Fibroblast of lung (primary cell): ENCODE results near the gene LMAN1L. TPM values are rescaled to one million over a fixed set of nuclear protein-coding genes. Genes with fewer than 3 reads are reported as not detected.

Source experiments
- DNase-seq, 2 donors: peaks; one replicate each; pipeline versions ENCODE4 v3.0.0 to v3.0.0-alpha.2; 2010; ENCODE audit warnings: low read depth in 2 of 2
- H2AFZ ChIP-seq: 2 replicates; pipeline ENCODE4 v1.5.1; 2012; ENCODE audit warnings: low read length, control low read depth, inconsistent platforms
- H3K27ac ChIP-seq: 2 replicates; pipeline ENCODE4 v1.5.1; 2011; ENCODE audit warnings: low read length, control low read depth; ENCODE audit not compliant: insufficient read depth
- H3K27me3 ChIP-seq: 2 replicates; pipeline ENCODE4 v1.5.1; 2011; ENCODE audit warnings: mild to moderate bottlenecking, low read length; ENCODE audit not compliant: control insufficient read depth, insufficient read depth
- H3K36me3 ChIP-seq: 2 replicates; pipeline ENCODE4 v1.5.1; 2011; ENCODE audit warnings: low read length; ENCODE audit not compliant: control insufficient read depth, insufficient read depth
- H3K4me1 ChIP-seq: 2 replicates; pipeline ENCODE4 v1.5.1; 2011; ENCODE audit warnings: low read length; ENCODE audit not compliant: control insufficient read depth, insufficient read depth; ENCODE audit errors: extremely low read depth
- H3K4me2 ChIP-seq: 2 replicates; pipeline ENCODE4 v1.5.1; 2011; ENCODE audit warnings: low read length, control low read depth; ENCODE audit not compliant: insufficient read depth; ENCODE audit errors: extremely low read depth
- H3K4me3 ChIP-seq, 4 experiments: fragments of 200-600 bp in 1 of 4; sonication (generic) in 1 of 4; replicated peaks in 1 of 4; 2 replicates each; pipeline ENCODE4 v1.5.1; 2011 to 2016; ENCODE audit warnings: low read length in 4 of 4, low read depth in 3 of 4, mild to moderate bottlenecking in 3 of 4, control low read depth in 2 of 4, inconsistent platforms in 1 of 4, mixed read lengths in 1 of 4; ENCODE audit not compliant: insufficient read depth in 1 of 4; ENCODE audit errors: control extremely low read depth in 1 of 4
- H3K79me2 ChIP-seq: 2 replicates; pipeline ENCODE4 v1.5.1; 2012; ENCODE audit warnings: mild to moderate bottlenecking, low read length, inconsistent platforms; ENCODE audit not compliant: control insufficient read depth, insufficient read depth
- H3K9ac ChIP-seq: 2 replicates; pipeline ENCODE4 v1.5.1; 2011; ENCODE audit warnings: mild to moderate bottlenecking, low read length, control low read depth; ENCODE audit not compliant: insufficient read depth
- H3K9me3 ChIP-seq: 2 replicates; pipeline ENCODE4 v1.5.1; 2012; ENCODE audit warnings: low read depth, low read length; ENCODE audit not compliant: control insufficient read depth, insufficient read depth
- H4K20me1 ChIP-seq: 2 replicates; pipeline ENCODE4 v1.5.1; 2011; ENCODE audit warnings: low read length; ENCODE audit not compliant: control insufficient read depth, insufficient read depth; ENCODE audit errors: extremely low read depth
- EZH2 ChIP-seq: IDR thresholded peaks from 2 replicates; pipeline ENCODE4 v1.5.1; 2012; ENCODE audit warnings: low read length, control low read depth, mild to moderate bottlenecking; ENCODE audit errors: missing control alignments
- polyA plus RNA-seq, 2 donors: library from polyadenylated mRNA; depleted of rRNA in 1 of 2; stranded (reverse) in 1 of 2; unstranded in 1 of 2; fragments of >200 nt; gene quantifications; 2 replicates each; pipeline ENCODE4 v1.2.1, GENCODE V29; 2011 to 2012; ENCODE audit warnings: missing spikeins in 1 of 2
- total RNA-seq: library from RNA; depleted of rRNA; stranded (reverse); fragments of >200 nt; gene quantifications from 2 replicates; pipeline ENCODE4 v1.2.1, GENCODE V29; 2014
- TF ChIP-seq, protein P1 (sequence below), 2 donors: IDR thresholded peaks in 1 of 2; conservative IDR thresholded peaks in 1 of 2; 1 replicate in 1 of 2; 2 replicates in 1 of 2; pipeline ENCODE4 v1.5.1; 2011 to 2012; ENCODE audit warnings: low read length in 2 of 2, control low read depth in 1 of 2, inconsistent platforms in 1 of 2, low read depth in 1 of 2, mild to moderate bottlenecking in 1 of 2

The LMAN1L gene
- total and polyA plus RNA-seq, 2 donors (not counting 1 experiment from before 2014, with no cell fraction given), result not detected

DNA sequence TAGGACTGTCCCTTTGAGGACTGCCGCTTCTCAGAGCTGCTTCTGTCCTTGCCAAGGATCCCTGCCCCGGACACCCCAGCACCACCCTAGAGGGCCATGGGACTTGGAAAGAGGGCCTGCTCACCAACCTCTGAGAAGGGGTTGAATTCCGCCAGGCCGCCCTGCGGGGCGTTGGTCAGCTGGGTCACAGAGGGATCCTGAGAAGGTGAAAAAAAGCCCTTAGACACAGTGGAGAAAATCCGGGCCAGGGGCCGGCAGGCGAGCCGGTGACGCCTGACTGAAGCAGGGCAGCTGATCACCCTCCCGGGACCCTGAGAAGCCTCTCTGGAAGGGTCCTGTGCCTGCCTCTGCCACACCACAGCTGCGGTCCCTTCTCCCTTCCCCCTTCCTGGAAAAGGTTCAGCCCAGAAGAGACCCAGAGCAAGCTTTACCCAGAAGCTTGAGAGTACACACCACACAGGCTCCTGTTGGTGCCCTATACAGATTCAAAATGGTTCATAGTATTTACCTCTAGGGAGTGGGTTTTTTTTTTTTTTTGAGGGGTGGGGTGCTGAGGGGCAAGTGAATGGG lies 41.9 kb downstream of the LMAN1L start:
- Histone ChIP-seq H3K9ac (no peak overlapping the region), H4K20me1 (no peaks in the 10 kb centered on the region), H3K4me3 (no peak overlapping the region), H3K79me2 (no peaks in the 10 kb centered on the region), H3K9me3 (no peaks in the 10 kb centered on the region), H2AFZ (no peak overlapping the region), H3K27me3 (no peaks in the 10 kb centered on the region), H3K4me2 (no peak overlapping the region), H3K36me3 (peaks cover 10% of the 10 kb centered on the region), H3K27ac (no peak overlapping the region), H3K4me1 (no peaks in the 10 kb centered on the region)
- no peak for DNase-seq
- TF ChIP-seq EZH2, result no peak
- TF ChIP-seq, protein P1, sequence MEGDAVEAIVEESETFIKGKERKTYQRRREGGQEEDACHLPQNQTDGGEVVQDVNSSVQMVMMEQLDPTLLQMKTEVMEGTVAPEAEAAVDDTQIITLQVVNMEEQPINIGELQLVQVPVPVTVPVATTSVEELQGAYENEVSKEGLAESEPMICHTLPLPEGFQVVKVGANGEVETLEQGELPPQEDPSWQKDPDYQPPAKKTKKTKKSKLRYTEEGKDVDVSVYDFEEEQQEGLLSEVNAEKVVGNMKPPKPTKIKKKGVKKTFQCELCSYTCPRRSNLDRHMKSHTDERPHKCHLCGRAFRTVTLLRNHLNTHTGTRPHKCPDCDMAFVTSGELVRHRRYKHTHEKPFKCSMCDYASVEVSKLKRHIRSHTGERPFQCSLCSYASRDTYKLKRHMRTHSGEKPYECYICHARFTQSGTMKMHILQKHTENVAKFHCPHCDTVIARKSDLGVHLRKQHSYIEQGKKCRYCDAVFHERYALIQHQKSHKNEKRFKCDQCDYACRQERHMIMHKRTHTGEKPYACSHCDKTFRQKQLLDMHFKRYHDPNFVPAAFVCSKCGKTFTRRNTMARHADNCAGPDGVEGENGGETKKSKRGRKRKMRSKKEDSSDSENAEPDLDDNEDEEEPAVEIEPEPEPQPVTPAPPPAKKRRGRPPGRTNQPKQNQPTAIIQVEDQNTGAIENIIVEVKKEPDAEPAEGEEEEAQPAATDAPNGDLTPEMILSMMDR (conservative IDR thresholded peaks at IDR 0.05 in 1 of 2, IDR thresholded peaks at IDR 0.05 in 1 of 2; ENCODE audit: low read depth in 1 of 2, low read length in 2 of 2), result no peak

DNA sequence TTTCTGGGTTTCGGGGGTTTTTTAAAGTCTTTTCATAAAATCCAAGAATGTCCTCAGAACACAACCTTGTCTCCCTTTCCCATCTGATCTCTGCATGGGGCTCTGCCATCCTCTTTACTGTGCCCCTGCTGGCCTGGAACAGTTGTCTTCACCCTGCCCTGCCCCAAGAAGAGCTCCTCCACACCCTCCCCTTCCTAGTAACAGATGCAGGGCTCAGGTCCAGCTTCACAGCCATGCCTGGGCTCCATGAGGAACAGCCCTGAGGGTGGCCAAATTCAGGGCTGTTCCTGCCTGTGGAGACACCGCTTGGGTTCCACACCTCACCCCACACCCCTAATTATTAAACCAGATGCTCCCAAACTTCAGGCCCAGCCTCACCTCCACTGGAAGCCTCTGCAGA lies 43.2 kb downstream of the LMAN1L start:
- Histone ChIP-seq H3K4me2 (no peak overlapping the region), H2AFZ (no peak overlapping the region), H3K27me3 (no peaks in the 10 kb centered on the region), H3K4me1 (no peaks in the 10 kb centered on the region), H3K79me2 (no peaks in the 10 kb centered on the region), H3K36me3 (peaks cover 8% of the 10 kb centered on the region), H3K4me3 (no peak overlapping the region), H3K27ac (no peak overlapping the region), H3K9me3 (no peaks in the 10 kb centered on the region), H4K20me1 (no peaks in the 10 kb centered on the region), H3K9ac (no peak overlapping the region)
- no peak for DNase-seq
- TF ChIP-seq, protein P1 (conservative IDR thresholded peaks at IDR 0.05 in 1 of 2, IDR thresholded peaks at IDR 0.05 in 1 of 2; ENCODE audit: low read depth in 1 of 2, low read length in 2 of 2), result no peak
- TF ChIP-seq EZH2, result no peak

DNA sequence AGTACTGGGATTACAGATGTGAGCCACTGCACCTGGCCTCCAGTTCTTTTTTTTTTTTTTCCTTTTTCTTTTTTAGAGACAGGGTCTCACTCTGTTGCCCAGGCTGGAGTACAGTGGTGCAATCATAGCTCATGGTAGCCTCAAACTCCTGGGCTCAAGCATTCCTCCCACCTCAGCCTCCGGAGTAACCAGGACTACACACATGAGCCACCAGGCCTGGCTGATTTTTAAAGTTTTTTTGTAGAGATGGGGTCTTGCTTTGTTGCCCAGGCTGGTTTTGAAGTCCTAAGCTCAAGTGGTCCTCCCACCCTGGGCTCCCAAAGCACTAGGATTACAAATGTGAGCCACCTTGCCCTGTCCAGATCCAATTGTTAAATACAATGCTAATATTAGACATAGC lies 43.9 kb downstream of the LMAN1L start:
- Histone ChIP-seq H3K4me1 (no peaks in the 10 kb centered on the region), H3K4me3 (no peak overlapping the region), H3K27ac (no peak overlapping the region), H4K20me1 (no peaks in the 10 kb centered on the region), H3K79me2 (no peaks in the 10 kb centered on the region), H3K9ac (no peak overlapping the region), H2AFZ (no peak overlapping the region), H3K4me2 (no peak overlapping the region), H3K36me3 (peaks cover 8% of the 10 kb centered on the region), H3K27me3 (no peaks in the 10 kb centered on the region), H3K9me3 (no peaks in the 10 kb centered on the region)
- no peak for DNase-seq
- TF ChIP-seq, protein P1 (conservative IDR thresholded peaks at IDR 0.05 in 1 of 2, IDR thresholded peaks at IDR 0.05 in 1 of 2; ENCODE audit: low read depth in 1 of 2, low read length in 2 of 2), result no peak
- no peak for TF ChIP-seq EZH2
